ENCODE results near the gene LLGL2.

Gene LLGL2

GRCh38 chr17:75548813-75549212 lies 23.3 kb downstream of the LLGL2 start:
- TF ChIP-seq CTCF (IDR thresholded peaks at IDR 0.05), result no peak

- TF ChIP-seq CTCF (IDR thresholded peaks at IDR 0.05), result no peak
These were observed 24.0 kb downstream of the LLGL2 start for GRCh38 chr17:75549246-75550138.

- TF ChIP-seq CTCF (IDR thresholded peaks at IDR 0.05), result no peak
These were observed 24.6 kb downstream of the LLGL2 start for GRCh38 chr17:75550139-75550465.

GRCh38 chr17:75551266-75551665 lies 25.8 kb downstream of the LLGL2 start:
- no peak for TF ChIP-seq CTCF (IDR thresholded peaks at IDR 0.05)

GRCh38 chr17:75552425-75553294 lies 27.2 kb downstream of the LLGL2 start:
- no peak for TF ChIP-seq CTCF (IDR thresholded peaks at IDR 0.05)

- no peak for TF ChIP-seq CTCF (IDR thresholded peaks at IDR 0.05)
These were observed 28.0 kb downstream of the LLGL2 start for GRCh38 chr17:75553295-75554110.

GRCh38 chr17:75555679-75556153 lies 30.2 kb downstream of the LLGL2 start:
- no peak for TF ChIP-seq CTCF (IDR thresholded peaks at IDR 0.05)
